ENCODE data around the gene RNF180.

- TF ChIP-seq CTCF (IDR thresholded peaks at IDR 0.05) = no peak
- no peak for TF ChIP-seq REST (IDR thresholded peaks at IDR 0.05; ENCODE audit: insufficient read depth in 1 of 2, low read depth in 2 of 2, low read length in 1 of 2)
- TF ChIP-seq SIN3A (IDR thresholded peaks at IDR 0.05; ENCODE audit: borderline replicate concordance, insufficient read depth, low read depth, low read length) = no peak
- no peak for TF ChIP-seq POLR2AphosphoS5 (IDR thresholded peaks at IDR 0.05; ENCODE audit: low read depth, low read length)
- TF ChIP-seq TCF7L2 (IDR thresholded peaks at IDR 0.05; ENCODE audit: low read depth, low read length) = no peak
Measured at GRCh38 chr5:64161420-64161819, 4.2 kb upstream of the RNF180 start.

Data from Panc1 (cell line).